OCI-LY7 (cell line): Measurements from ENCODE around the gene PDGFRA. TPM values are rescaled to one million over a fixed set of nuclear protein-coding genes. Genes with fewer than 3 reads are reported as not detected.

Experiments
- BruUV-seq: library from RNA; stranded (reverse); fragments of 400-500 nt; replicated peaks from 2 replicates; lab custom pipeline; 2021; lab: Mats Ljungman, UMichigan
- CTCF ChIA-PET: fragments of 300-600 bp; sonication (Branson Sonifier 250); formaldehyde crosslinking; loops from one replicate; lab custom pipeline; 2022; ENCODE audit warnings: antibody characterized with exemption; ENCODE audit not compliant: unreplicated experiment; lab: Charles Lee
- POLR2A ChIA-PET: fragments of 300-600 bp; sonication (Branson Sonifier 250); formaldehyde crosslinking; loops from one replicate; lab custom pipeline; 2022; ENCODE audit warnings: antibody characterized with exemption; lab: Charles Lee
- DNase-seq: peaks from one replicate; pipeline ENCODE4 v3.0.0-alpha.2; 2015; ENCODE audit warnings: low spot score
- H2AFZ ChIP-seq: fragments of 200-600 bp; sonication (generic), shearing (Covaris generic); 2 replicates; pipeline ENCODE4 v1.6.1; 2014; ENCODE audit warnings: mild to moderate bottlenecking, antibody characterized with exemption, low read length, moderate library complexity
- H3K27ac ChIP-seq: fragments of 200-600 bp; sonication (generic); 2 replicates; pipeline ENCODE4 v1.5.1; 2014; ENCODE audit warnings: mixed run types, low read depth, mild to moderate bottlenecking, moderate library complexity, low read length, inconsistent platforms; ENCODE audit not compliant: poor library complexity, severe bottlenecking
- H3K36me3 ChIP-seq: fragments of 200-600 bp; sonication (generic); 2 replicates; pipeline ENCODE4 v1.6.1; 2014; ENCODE audit warnings: mild to moderate bottlenecking, antibody characterized with exemption, low read length, moderate library complexity, mixed read lengths; ENCODE audit not compliant: insufficient read depth
- H3K4me1 ChIP-seq: fragments of 200-600 bp; sonication (generic); 2 replicates; pipeline ENCODE4 v1.5.1; 2014; ENCODE audit warnings: mild to moderate bottlenecking, low read length; ENCODE audit not compliant: insufficient read depth, poor library complexity, severe bottlenecking
- H3K4me2 ChIP-seq: fragments of 200-600 bp; sonication (generic); 2 replicates; pipeline ENCODE4 v1.6.1; 2014; ENCODE audit warnings: mild to moderate bottlenecking, low read length
- H3K4me3 ChIP-seq: fragments of 200-600 bp; sonication (generic); 2 replicates; pipeline ENCODE4 v1.5.1; 2014; ENCODE audit warnings: mild to moderate bottlenecking, low read depth, low read length; ENCODE audit not compliant: poor library complexity, severe bottlenecking
- H3K79me2 ChIP-seq: fragments of 200-600 bp; sonication (generic); 2 replicates; pipeline ENCODE4 v1.6.1; 2016; ENCODE audit warnings: low read depth, mild to moderate bottlenecking, low read length, moderate library complexity, mixed read lengths; ENCODE audit not compliant: insufficient read depth
- H3K9me2 ChIP-seq: fragments of 200-600 bp; sonication (generic); 2 replicates; pipeline ENCODE4 v1.6.1; 2016; ENCODE audit warnings: mild to moderate bottlenecking, low read length, mixed read lengths; ENCODE audit not compliant: insufficient read depth
- H3K9me3 ChIP-seq: fragments of 200-600 bp; sonication (generic); 2 replicates; pipeline ENCODE4 v1.6.1; 2014; ENCODE audit warnings: mild to moderate bottlenecking, mixed run types, low read length, mixed read lengths
- H4K20me1 ChIP-seq: fragments of 200-600 bp; sonication (generic); 2 replicates; pipeline ENCODE4 v1.6.1; 2014; ENCODE audit warnings: mild to moderate bottlenecking, antibody characterized with exemption, low read length, moderate library complexity, mixed read lengths; ENCODE audit not compliant: insufficient read depth
- CTCF ChIP-seq: fragments of 200-600 bp; sonication (generic); conservative IDR thresholded peaks from 2 replicates; pipeline ENCODE4 v1.5.1; 2014; ENCODE audit warnings: mild to moderate bottlenecking, antibody characterized with exemption, low read length, moderate library complexity, mixed read lengths
- EZH2phosphoT487 ChIP-seq: fragments of 200-600 bp; sonication (generic); IDR thresholded peaks from 2 replicates; pipeline ENCODE4 v1.6.1; 2018; ENCODE audit warnings: low read depth, borderline replicate concordance, mild to moderate bottlenecking, mixed run types, antibody characterized with exemption, low read length, moderate library complexity, mixed read lengths
- intact Hi-C: fragments of 100-400 bp; cut with micrococcal nuclease; formaldehyde crosslinking; loops from one replicate; pipeline ENCODE4 v1.10.0; 2022; ENCODE audit not compliant: unreplicated experiment
- total RNA-seq, 2 experiments: library from RNA; depleted of rRNA in 1 of 2; stranded (reverse); fragments of >200 nt in 1 of 2; shearing (Covaris generic) in 1 of 2; gene quantifications; 2 replicates each; pipeline ENCODE4 v1.2.3, GENCODE V29; 2014 to 2022

PDGFRA gene
- total RNA-seq, 2 experiments from 2014 or later = not detected

GRCh38 chr4:54227256-54228055 is 1.6 kb upstream of the PDGFRA start:
- ChIA-PET POLR2A (no interaction called here), CTCF (no interaction called here)
- no peak overlapping the region for H3K4me3 ChIP-seq
- H3K4me2 ChIP-seq = peak overlapping the region; percentile 35; the same call in 1 of the 2 replicates
- no peaks in the 10 kb centered on the region for H3K9me2 ChIP-seq
- H3K9me3 ChIP-seq = no peaks in the 10 kb centered on the region
- no peak for DNase-seq
- TF ChIP-seq CTCF (no peak), EZH2phosphoT487 (no peak)
- no peaks in the 10 kb centered on the region for H3K79me2 ChIP-seq
- H3K36me3 ChIP-seq = no peaks in the 10 kb centered on the region
- BruUV-seq = no TSS peak
- H3K27ac ChIP-seq = no peak overlapping the region
- peaks cover 3% of the 10 kb centered on the region for H3K4me1 ChIP-seq
- no peaks in the 10 kb centered on the region for H4K20me1 ChIP-seq
- H2AFZ ChIP-seq = no peak overlapping the region
- intact Hi-C loops = no loop called here

- no peaks in the 10 kb centered on the region for H3K9me2 ChIP-seq
- H3K27ac ChIP-seq = no peak overlapping the region
- no peaks in the 10 kb centered on the region for H3K36me3 ChIP-seq
- H4K20me1 ChIP-seq = no peaks in the 10 kb centered on the region
- no peak for TF ChIP-seq EZH2phosphoT487
- peak; percentile 64 for TF ChIP-seq CTCF
- POLR2A ChIA-PET = no interaction called here
- CTCF ChIA-PET = no interaction called here
- intact Hi-C loops = no loop called here
- no peaks in the 10 kb centered on the region for H3K79me2 ChIP-seq
- no peak for DNase-seq
- H2AFZ ChIP-seq = no peak overlapping the region
- H3K4me2 ChIP-seq = peak overlapping the region; percentile 35; the same call in 1 of the 2 replicates
- H3K4me1 ChIP-seq = peaks cover 3% of the 10 kb centered on the region
- no peaks in the 10 kb centered on the region for H3K9me3 ChIP-seq
- H3K4me3 ChIP-seq = no peak overlapping the region
- no TSS peak for BruUV-seq
Observed at GRCh38 chr4:54228056-54228527, 1.0 kb upstream of the PDGFRA start.

DNA sequence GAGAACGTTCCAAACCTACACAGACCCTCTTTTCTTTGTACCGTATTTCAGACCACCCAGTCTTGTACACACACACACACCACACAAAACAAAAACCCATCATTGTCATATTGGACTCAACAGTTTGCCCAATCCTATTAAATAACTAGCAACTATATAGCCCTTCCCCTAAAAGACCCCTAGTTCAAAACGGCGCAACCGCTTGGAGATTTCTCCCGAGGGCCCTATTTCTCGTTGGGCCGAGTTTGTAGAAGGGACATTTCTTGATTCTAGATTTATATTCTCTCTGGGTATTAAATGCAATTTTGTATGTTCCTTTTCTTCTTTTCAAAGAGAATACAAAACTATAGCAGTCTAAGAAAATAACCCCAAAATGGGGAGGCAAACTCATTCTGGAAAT is 547 bp upstream of the PDGFRA start:
- POLR2A ChIA-PET = no interaction called here
- no peaks in the 10 kb centered on the region for H3K9me2 ChIP-seq
- TF ChIP-seq EZH2phosphoT487 (no peak), CTCF (no peak)
- no peak for DNase-seq
- H3K79me2 ChIP-seq = no peaks in the 10 kb centered on the region
- no peak overlapping the region for H2AFZ ChIP-seq
- no peak overlapping the region for H3K4me3 ChIP-seq
- CTCF ChIA-PET = no interaction called here
- BruUV-seq = no TSS peak
- H3K9me3 ChIP-seq = no peaks in the 10 kb centered on the region
- intact Hi-C loops = no loop called here
- no peaks in the 10 kb centered on the region for H3K36me3 ChIP-seq
- H4K20me1 ChIP-seq = no peaks in the 10 kb centered on the region
- no peak overlapping the region for H3K27ac ChIP-seq
- peaks cover 3% of the 10 kb centered on the region for H3K4me1 ChIP-seq
- H3K4me2 ChIP-seq = peak overlapping the region; percentile 25; the same call in 1 of the 2 replicates
